Stomach (tissue), 4 donors: ENCODE results near the gene TEX51.

Experiments
- CTCF ChIP-seq, 7 experiments: fragments of 450-650 bp in 4 of 7; fragments of 200-600 bp in 3 of 7; sonication (generic) in 3 of 7; IDR thresholded peaks; one replicate each; pipeline ENCODE4 v1.5.1; 2016 to 2019; ENCODE audit warnings: antibody characterized with exemption in 7 of 7, control low read depth in 2 of 7, mild to moderate bottlenecking in 1 of 7
- EP300 ChIP-seq: sonication (generic); formaldehyde crosslinking; IDR thresholded peaks from one replicate; pipeline ENCODE4 v1.6.1; 2017; ENCODE audit warnings: antibody characterized with exemption
- POLR2A ChIP-seq, 4 donors: fragments of 450-650 bp; IDR thresholded peaks; one replicate each; pipeline ENCODE4 v1.6.1; 2016; ENCODE audit warnings: antibody characterized with exemption in 4 of 4, control low read depth in 2 of 4, mild to moderate bottlenecking in 1 of 4, moderate library complexity in 1 of 4
- POLR2AphosphoS5 ChIP-seq, 3 donors: sonication (generic); formaldehyde crosslinking; IDR thresholded peaks; one replicate each; pipeline ENCODE4 v1.6.1; 2016; ENCODE audit warnings: antibody characterized with exemption in 3 of 3

- TF ChIP-seq CTCF (IDR thresholded peaks at IDR 0.05) = no peak
- no peak for TF ChIP-seq POLR2A (IDR thresholded peaks at IDR 0.05)
- no peak for TF ChIP-seq POLR2AphosphoS5 (IDR thresholded peaks at IDR 0.05)
- no peak for TF ChIP-seq EP300
These were observed 2.8 kb downstream of the TEX51 start for GRCh38 chr2:126901459-126901858.
